ENCODE results near the gene CTBP2.

CTBP2 gene

DNA sequence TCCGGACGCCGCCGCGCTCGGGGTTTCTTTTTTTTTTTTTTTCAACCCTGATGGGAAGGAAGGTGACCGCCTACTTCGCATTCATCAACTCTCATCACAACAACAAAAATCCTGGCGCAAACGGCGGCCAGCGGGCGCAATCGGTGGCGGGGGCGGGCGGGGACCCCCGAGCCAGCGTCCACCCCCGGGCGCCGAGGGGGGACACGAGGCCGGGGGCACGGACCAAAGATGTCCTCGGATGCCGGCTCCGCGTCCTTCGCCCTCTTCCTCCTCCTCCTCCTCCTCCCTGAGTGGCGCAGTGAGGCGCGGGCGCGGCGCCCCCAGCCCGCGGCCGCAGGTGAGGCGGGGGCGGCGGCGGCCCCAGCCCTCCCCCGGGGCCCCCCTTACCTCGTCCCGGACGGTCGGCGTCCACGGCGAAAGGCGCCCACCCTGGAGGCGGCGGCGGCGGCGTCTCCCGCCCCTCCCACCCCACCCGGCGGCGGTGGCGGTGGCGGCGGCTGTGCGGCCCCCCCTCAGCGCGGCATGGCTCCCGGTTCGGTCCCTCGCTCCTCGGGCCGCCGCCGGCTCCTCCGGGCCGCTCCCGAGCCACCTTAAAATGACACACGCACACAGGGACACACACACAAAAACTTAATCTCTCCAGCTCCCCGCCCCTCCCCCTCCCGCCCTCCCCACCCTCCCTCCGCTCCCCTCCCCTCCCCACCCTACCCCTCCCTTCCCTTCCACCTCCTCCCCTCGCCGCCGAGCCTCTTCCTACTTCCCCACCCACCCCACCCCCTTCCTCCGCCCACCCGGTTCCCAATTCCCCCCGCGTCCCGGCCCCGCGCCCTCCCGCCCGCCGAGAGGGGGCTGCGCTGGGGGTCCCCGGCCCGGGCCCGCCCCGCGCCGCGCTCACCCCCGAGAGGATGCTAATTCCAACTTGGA, at the start of gene CTBP2:
Gene CTBP2 (minus strand): TSS at position 632 of the 924 bp plus-strand sequence.
- DNase-seq = no peak

GRCh38 chr10:125209591-125210355, 49.4 kb upstream of the CTBP2 start:
- DNase-seq = no peak

DNA sequence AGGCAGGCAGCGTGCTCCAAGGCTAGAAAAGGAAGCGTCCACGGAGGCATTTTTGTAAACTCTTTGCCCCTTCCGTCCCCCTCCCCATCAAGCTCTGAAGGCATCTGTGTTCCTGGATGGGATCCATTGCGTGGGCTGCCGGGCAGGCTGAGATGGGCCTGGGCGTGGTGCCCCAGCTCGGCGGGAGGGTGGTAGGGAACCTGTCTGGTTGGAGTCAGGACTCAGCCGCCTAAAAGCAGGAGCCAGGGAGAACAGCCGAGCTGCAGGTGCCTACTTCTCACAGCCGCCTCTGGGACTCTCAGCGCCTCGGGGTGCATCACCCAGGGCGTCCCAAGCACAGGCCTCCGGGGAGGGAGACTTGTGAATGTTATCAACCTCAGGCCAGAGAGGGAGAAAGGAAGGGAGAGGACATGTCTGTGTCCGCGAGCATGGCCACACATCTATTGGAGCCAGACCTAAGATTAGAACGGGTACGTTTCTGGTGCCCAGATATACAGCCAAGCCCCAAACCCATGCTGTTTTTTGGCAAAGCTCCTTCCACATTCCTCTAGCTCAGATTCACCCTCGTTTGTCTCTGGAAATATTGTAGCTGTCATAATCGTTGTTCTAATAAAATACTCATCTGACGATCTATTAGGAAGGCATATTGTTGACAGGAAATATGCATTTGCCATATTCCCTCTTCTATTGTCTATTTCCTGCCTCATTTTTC, 48.6 kb upstream of the CTBP2 start:
- no peak for DNase-seq

- DNase-seq = no peak
These were observed 46.3 kb upstream of the CTBP2 start for GRCh38 chr10:125206623-125207022.

GRCh38 chr10:125205431-125205830, 45.1 kb upstream of the CTBP2 start:
- DNase-seq = no peak

DNA sequence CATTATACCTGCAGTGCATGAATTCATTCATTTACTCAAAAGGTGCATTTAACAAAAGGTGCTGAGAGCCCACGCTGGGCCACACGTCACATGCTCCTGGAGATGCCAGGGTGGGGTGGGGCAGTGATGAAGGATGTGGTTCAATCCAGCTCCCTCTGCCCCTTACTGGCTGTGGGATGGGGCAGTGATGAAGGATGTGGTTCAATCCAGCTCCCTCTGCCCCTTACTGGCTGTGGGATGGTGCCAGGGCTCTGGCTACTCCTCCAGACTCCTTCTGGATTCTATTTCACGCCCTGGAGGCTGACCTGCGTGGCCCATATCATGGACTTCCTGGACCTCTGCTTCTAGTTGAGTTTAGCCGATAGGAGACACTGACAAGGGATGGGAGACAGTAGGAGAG, 44.0 kb upstream of the CTBP2 start:
- no peak for DNase-seq

DNA sequence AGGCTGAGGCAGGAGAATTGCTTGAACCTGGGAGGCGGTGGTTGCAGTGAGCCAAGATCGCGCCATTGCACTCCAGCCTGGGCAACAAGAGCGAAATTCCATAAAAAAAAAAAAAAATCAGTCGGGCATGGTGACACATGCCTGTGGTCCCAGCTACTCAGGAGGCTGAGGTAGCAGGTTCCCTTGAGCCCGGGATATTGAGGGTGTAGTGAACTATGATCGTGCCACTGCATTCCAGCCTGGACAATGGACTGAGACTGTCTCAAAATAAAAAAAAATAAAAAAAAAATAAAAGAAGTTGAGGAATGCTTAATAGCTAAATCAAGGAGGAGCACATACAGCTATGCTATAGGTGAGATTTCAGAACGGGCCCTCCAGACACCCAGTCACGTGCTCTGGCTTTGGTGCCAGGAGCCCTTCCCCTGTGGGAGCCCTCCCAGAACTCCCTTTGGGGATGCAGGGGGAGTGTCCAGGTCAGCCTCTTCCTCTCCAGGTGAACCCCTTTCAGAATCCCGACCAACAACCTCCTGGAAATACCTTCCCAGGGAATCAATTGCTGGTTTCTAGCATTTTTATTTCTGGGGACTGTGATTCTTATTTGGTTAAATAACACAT, 42.9 kb upstream of the CTBP2 start:
- DNase-seq = no peak

DNA sequence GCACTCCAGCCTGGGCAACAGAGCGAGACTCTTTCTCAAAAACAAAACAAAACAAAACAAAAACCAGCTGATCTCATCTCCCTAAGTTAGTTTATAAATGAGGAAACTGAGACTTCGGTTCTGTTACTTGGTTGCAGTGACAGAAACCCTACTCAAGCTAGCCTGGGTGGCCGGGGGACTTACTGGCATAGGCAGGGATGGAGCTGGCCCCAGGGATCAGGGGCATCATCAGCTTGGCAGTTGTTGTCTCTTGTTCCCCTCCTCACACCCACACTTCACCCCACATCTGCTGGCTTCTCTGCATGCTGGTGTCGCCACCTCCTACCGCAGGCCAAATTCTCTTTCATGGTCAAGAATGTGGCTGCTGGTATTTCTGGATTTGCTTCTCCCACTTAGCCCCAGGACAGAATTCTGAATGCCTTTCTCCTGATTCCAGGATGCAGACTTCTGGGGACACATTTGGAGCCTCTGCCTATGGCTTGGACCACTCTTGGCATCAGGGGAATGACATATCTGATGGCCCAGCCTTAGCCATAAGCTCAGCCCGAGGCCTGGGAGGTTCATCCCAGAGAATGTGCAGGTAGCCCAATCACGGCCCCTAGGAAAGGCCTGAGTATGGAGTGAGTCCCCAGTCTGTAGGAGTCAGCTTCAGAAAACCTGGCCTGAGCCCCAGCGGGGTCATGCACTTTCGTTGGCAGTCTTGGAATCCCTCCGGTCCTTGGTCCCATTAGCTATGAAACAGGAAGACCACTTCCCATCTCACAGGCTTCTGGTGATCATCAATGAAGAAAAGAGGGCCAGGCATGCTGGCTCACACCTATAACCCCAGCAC, 41.6 kb upstream of the CTBP2 start:
- DNase-seq = no peak

GRCh38 chr10:125201108-125201524, 40.8 kb upstream of the CTBP2 start:
- DNase-seq = no peak

DNA sequence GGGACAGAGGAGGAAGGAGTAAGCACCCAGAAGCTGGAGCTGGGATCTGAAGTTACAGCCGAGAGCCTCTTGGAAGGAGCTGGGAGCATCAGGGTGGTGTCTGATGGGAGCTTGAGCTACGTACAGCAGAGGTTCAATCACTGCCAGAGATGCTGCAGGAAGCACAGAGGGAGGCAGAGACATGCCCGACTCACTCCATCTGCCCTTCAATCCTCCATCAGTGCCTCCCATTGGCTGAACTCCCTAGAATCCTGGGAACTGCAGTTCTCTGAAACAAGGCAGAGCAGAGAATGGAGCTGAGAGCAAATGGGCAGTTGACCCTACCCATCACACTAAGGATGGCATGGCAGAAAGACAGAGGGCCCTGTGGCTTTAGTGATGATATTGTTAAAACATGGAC, 40.0 kb upstream of the CTBP2 start:
- no peak for DNase-seq

DNA sequence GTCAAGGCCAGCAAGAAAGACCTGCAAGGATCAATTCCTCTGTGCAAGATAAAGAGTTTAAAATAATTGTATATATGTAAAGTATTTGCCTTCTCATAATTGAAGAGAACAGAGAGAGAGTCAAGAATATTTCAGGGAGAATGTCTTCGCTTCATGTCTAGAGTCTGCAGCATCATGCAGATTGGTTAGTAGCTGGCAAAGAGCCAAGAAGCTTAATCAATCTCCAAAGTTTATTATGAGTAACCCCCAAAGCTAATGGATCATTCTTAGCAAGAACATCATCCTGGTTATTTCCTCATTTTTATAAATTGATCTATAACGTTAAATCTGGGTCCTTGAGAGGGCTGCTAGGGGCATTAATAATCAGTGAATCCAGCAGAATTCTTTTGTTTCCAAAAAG, 38.9 kb upstream of the CTBP2 start:
- DNase-seq = no peak

DNA sequence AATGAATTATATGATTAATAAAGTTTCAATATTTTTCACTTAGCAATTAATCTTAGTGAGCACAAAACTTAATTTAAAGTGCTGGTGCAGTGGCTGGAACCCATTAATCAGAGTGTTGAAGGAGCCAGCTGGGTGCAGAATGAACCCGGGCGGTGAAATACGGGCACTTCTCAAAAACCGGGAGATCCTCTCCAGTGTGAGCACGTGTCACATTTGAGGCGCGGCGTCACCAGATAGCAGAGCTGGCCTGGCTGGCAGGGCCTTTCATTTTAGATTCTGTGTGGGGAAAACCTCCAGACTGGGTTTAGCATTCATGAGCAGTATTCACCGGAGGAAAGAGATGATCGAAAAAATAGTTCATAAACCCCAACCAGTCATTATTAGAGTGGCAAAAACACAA, 34.5 kb upstream of the CTBP2 start:
- DNase-seq = no peak

GRCh38 chr10:125193306-125193877, 33.0 kb upstream of the CTBP2 start:
- no peak for DNase-seq

DNA sequence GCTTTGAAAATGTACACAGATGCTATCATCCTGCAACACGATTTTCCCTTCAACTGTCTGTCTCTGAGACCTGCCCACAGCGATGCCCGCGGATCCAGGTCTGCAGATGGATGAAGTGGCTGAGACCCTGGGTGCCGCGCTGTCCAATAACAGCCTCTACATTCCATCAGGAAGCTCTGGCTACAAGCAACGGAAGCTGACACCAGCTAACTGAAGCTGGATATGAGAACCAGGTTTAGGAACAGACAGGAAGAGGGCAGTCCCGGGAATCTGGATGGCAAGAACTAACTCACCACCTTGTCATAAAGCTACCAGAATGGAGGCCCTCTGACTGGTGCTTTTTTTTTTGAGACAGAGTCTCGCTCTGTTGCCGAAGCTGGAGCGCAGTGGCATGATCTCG, 32.3 kb upstream of the CTBP2 start:
- no peak for DNase-seq

GRCh38 chr10:125192005-125192404, 31.6 kb upstream of the CTBP2 start:
- DNase-seq = no peak

- DNase-seq = no peak
These were observed 30.6 kb upstream of the CTBP2 start for GRCh38 chr10:125190946-125191345.

DNA sequence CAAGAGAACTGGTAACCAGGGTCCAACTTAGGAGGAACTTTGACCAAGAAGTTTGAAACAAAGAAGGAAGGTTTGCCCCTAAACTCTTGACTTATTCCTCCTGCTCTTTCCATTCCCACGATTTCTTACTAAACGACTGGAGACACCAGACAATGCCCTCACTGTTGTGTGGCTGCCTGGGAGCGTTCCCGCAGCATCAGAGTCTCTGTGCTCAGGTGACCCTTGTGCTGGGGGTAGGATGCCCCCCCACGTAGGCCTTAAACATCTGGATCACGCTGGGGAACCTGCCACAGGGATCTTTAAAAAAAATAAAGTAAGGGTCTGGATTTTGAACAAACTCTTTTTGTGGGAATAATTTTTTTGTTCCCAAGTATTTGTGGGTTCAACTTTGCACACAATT, 30.1 kb upstream of the CTBP2 start:
- DNase-seq = no peak

DNA sequence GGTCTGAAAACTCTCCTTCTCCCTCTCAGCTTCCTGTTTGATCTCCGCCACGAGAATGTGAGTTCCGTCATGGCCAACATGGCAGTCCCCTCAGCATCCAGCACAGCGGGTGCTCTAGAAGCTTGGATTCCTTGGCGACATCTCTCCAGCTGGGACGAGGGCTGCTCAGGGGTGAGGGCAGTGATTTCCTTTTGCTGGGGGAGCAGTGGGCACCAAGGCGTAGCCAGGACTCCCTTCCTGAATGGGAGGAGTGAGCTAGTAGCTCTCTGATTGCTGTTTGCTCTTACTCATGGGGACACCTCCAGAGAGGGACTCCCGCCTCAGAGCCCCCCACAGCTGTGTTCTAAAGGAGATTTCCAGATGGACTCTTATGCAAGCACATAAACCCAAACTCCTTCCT, 28.8 kb upstream of the CTBP2 start:
- no peak for DNase-seq

DNA sequence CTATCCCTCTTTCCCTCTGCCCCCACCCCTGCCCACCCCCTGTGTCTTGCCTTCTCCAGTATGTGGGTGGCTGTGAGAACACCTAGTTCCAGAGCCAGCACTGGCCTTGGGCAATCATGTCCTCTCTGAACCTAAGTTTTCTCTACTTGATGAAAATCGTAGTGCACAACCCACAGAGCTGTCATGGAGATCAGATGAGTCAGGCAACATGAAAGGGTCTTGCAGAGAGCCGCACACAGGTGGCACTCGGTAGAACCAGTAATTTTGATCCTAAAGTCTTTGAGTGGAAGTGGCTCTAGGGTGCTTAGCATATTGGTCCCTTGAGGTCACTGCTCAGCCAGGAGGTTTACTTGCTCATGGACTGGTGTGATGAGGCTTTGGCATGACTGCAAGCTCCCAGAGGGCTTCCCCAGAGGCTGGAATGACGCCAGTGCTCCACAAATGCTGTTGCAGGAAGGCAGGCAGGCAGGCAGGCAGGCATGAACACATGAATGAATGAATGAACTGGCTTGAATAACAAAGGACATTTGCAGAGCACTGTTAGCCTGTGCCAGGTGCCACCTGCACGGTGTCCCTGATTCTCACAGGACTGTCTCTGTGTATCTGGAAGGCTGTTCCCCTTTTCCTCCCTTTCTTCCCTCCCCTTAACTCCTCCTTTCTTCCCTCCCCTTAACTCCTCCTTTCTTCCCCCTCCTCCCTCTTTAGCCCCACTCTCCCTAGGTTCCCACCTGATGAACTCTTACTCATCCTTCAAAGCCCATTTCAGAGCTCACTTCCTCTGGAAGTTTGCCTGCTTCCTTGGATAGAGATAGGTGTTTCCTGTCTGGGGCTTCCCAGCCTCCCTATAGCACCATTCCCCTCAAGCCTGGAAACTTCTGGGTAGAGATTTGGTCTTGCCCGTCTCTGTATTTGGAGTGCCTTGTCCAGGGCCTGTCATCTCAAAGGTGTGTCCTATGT, 27.2 kb upstream of the CTBP2 start:
- no peak for DNase-seq

DNA sequence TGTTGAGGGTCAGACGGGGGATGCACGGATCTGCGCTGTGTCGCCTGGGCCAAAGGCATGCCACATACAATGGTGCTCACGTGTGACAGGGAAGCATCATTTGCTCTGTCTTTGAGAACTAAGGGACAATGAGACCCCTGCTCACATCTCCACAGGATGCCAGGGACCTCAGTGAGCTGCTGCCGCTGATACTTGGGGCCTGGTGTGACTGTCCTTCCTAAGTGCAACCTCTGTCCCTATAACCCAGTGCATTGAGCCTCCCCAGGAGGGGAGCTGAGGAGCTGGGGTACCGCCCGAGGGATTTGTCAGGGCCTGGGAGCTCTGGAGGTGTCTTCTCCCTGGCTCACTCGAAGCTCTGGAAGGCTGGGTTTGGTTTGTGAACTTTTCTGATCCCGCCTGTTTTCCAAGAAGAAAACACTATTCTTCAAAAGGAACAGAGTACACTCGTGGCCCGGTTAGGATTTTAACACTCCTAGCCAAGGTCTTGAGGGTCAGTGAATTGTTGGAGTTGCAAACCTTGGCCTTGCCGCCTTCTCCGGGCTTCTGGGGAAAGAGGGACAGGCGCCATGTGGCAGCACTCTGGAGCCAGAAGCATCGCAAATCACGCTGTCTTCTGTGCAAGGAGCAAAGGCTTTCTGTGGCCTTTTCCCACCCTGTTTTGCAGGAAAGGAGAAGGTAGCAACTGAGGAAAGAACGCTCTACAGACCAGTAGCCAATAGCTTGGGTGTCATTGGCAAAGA, 26.2 kb upstream of the CTBP2 start:
- no peak for DNase-seq
